Esophagus mucosa (tissue), 1 donor: ENCODE results near the gene MYO15B. TPM values are rescaled to one million over a fixed set of nuclear protein-coding genes. Genes with fewer than 3 reads are reported as not detected.
A peak's percentile ranks its signal among the peaks of the same experiment; 100 is the strongest.

ENCODE experiments used
- ATAC-seq: fragments of 200-7000 bp; cut with Tn5 transposase; one replicate; pipeline ENCODE4 v1.9.1; 2020
- total RNA-seq: library from RNA; stranded (reverse); gene quantifications from one replicate; pipeline ENCODE4 v1.2.4, GENCODE V29; 2023
- donor health status: DM: yes; HTN: yes; CAD: no.

The MYO15B gene
- total RNA-seq, 1 donor from 2014 or later, result 15.6 TPM

- peak; percentile 68 for ATAC-seq
These were observed 16.6 kb downstream of the MYO15B start for GRCh38 chr17:75604034-75604695.

- no peak for ATAC-seq
These were observed 18.2 kb downstream of the MYO15B start for GRCh38 chr17:75605790-75606189.

GRCh38 chr17:75607086-75607485 lies 19.5 kb downstream of the MYO15B start:
- no peak for ATAC-seq

GRCh38 chr17:75610103-75610984 lies 22.7 kb downstream of the MYO15B start:
- peak; percentile 44 for ATAC-seq

GRCh38 chr17:75611851-75612429 lies 24.3 kb downstream of the MYO15B start:
- no peak for ATAC-seq

- no peak for ATAC-seq
These were observed 25.5 kb downstream of the MYO15B start for GRCh38 chr17:75612906-75613626.

GRCh38 chr17:75614006-75614405 lies 26.4 kb downstream of the MYO15B start:
- ATAC-seq, result no peak

GRCh38 chr17:75614556-75615270 lies 27.1 kb downstream of the MYO15B start:
- no peak for ATAC-seq

GRCh38 chr17:75615301-75615700 lies 27.7 kb downstream of the MYO15B start:
- ATAC-seq, result no peak

- ATAC-seq, result no peak
These were observed 29.0 kb downstream of the MYO15B start for GRCh38 chr17:75616521-75617122.

GRCh38 chr17:75617218-75617617 lies 29.6 kb downstream of the MYO15B start:
- no peak for ATAC-seq

- ATAC-seq, result no peak
These were observed 30.1 kb downstream of the MYO15B start for GRCh38 chr17:75617675-75618074.

- no peak for ATAC-seq
These were observed 32.2 kb downstream of the MYO15B start for GRCh38 chr17:75619506-75620431.

GRCh38 chr17:75621489-75621888 lies 33.9 kb downstream of the MYO15B start:
- ATAC-seq, result no peak

GRCh38 chr17:75622076-75622475 lies 34.5 kb downstream of the MYO15B start:
- ATAC-seq, result no peak

- ATAC-seq, result no peak
These were observed 35.2 kb downstream of the MYO15B start for GRCh38 chr17:75622771-75623273.

GRCh38 chr17:75623386-75623785 lies 35.8 kb downstream of the MYO15B start:
- ATAC-seq, result no peak

- ATAC-seq, result no peak
These were observed 36.4 kb downstream of the MYO15B start for GRCh38 chr17:75624021-75624420.

GRCh38 chr17:75624714-75625345 lies 37.2 kb downstream of the MYO15B start:
- ATAC-seq, result no peak
